ENCODE data around the gene MPZL1. TPM values are rescaled to one million over a fixed set of nuclear protein-coding genes. Genes with fewer than 3 reads are reported as not detected.
A peak's percentile ranks its signal among the peaks of the same experiment; 100 is the strongest.

The MPZL1 gene
- total RNA-seq, 4 donors from 2014 or later: 32.9 to 79.5 (median 58.2) TPM

- no peaks in the 10 kb centered on the region for H3K36me3 ChIP-seq
- 55 to 62% methylated on average over 5 of the region's 5 CpGs for whole genome bisulfite sequencing, 2 donors (ENCODE audit: low coverage in 1 of 2)
- H3K27me3 ChIP-seq: no peaks in the 10 kb centered on the region
- no peak for DNase-seq
- TF ChIP-seq POLR2AphosphoS5 (IDR thresholded peaks at IDR 0.05) (no peak), POLR2A (IDR thresholded peaks at IDR 0.05) (no peak)
- peaks cover 0 to 42% (median 13%) of the 10 kb centered on the region in 4 donors for H3K4me1 ChIP-seq
- no peak overlapping the region for H3K4me3 ChIP-seq
- in situ Hi-C loops (cut with MboI; ENCODE audit: low pct_ligation_motif_present in 1 of 4, low pct_unique_long_range_greater_than_20kb in 1 of 4, low sequenced_read_pairs in 3 of 4): loop anchor here in 1 of 4 donors (5.0 kb wide), 1 partner anchor 84 kb away; no protein-coding TSS in a partner anchor
- H3K27ac ChIP-seq: peak overlapping the region; percentile 6 to 75 (median 48)
- no peaks in the 10 kb centered on the region for H3K9me3 ChIP-seq
- intact Hi-C loops (cut with DNase I; ENCODE audit: low total_unique reads): loop anchor here (2.0 kb wide), 1 partner anchor 85 kb away; no protein-coding TSS in a partner anchor
These were observed 35.9 kb upstream of the MPZL1 start for GRCh38 chr1:167685844-167686243.

- 0 to 21% methylated on average over 3 to 7 of the region's 7 CpGs for WGBS, 2 donors (ENCODE audit: low coverage in 1 of 2)
- intact Hi-C loops (cut with DNase I; ENCODE audit: low total_unique reads): loop anchor here (2.0 kb wide), 1 partner anchor 87 kb away; no protein-coding TSS in a partner anchor
- no peak overlapping the region for H3K4me3 ChIP-seq
- no peaks in the 10 kb centered on the region for H3K36me3 ChIP-seq
- H3K9me3 ChIP-seq: no peaks in the 10 kb centered on the region
- TF ChIP-seq, protein P1, sequence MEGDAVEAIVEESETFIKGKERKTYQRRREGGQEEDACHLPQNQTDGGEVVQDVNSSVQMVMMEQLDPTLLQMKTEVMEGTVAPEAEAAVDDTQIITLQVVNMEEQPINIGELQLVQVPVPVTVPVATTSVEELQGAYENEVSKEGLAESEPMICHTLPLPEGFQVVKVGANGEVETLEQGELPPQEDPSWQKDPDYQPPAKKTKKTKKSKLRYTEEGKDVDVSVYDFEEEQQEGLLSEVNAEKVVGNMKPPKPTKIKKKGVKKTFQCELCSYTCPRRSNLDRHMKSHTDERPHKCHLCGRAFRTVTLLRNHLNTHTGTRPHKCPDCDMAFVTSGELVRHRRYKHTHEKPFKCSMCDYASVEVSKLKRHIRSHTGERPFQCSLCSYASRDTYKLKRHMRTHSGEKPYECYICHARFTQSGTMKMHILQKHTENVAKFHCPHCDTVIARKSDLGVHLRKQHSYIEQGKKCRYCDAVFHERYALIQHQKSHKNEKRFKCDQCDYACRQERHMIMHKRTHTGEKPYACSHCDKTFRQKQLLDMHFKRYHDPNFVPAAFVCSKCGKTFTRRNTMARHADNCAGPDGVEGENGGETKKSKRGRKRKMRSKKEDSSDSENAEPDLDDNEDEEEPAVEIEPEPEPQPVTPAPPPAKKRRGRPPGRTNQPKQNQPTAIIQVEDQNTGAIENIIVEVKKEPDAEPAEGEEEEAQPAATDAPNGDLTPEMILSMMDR (IDR thresholded peaks at IDR 0.05): peak; percentile 82 to 96 (median 94)
- no peak for TF ChIP-seq EP300 (IDR thresholded peaks at IDR 0.05; ENCODE audit: low read depth)
- peak; percentile 84 for DNase-seq
- peaks cover 0 to 33% (median 10%) of the 10 kb centered on the region in 4 donors for H3K4me1 ChIP-seq
- in situ Hi-C loops (cut with MboI; ENCODE audit: low pct_ligation_motif_present in 1 of 4, low pct_unique_long_range_greater_than_20kb in 1 of 4, low sequenced_read_pairs in 3 of 4): loop anchor here in 1 of 4 donors (5.0 kb wide), 1 partner anchor 86 kb away; no protein-coding TSS in a partner anchor
- no peak overlapping the region for H3K27ac ChIP-seq
- no peaks in the 10 kb centered on the region for H3K27me3 ChIP-seq
These were observed 33.8 kb upstream of the MPZL1 start for GRCh38 chr1:167687919-167688519.

DNA sequence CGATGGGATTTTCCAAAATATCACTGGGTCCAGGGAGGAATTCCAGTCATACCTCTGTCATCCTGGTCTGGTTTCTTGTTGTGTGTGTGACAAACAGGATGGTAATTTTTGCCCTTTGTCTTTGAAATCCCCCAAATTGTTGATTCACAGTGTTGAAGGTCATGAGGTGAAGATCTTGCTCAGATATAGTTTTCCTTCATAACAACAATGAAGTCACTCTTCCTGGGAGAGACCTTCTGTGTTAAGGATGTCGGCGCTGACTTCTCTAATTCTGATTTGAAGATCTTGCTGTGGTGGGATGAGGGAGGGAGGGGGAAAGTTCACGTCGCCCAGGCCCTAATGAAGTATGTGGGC lies 32.2 kb upstream of the MPZL1 start:
- Histone ChIP-seq H3K36me3 (no peaks in the 10 kb centered on the region), H3K4me1 (peaks cover 0 to 20% (median 3%) of the 10 kb centered on the region in 4 donors), H3K27me3 (no peaks in the 10 kb centered on the region), H3K9me3 (no peaks in the 10 kb centered on the region), H3K27ac (no peak overlapping the region), H3K4me3 (no peak overlapping the region)
- WGBS, 2 donors (ENCODE audit: low coverage in 1 of 2): 87 to 98% methylated on average over 3 to 5 of the region's 5 CpGs
- intact Hi-C loops (cut with DNase I; ENCODE audit: low total_unique reads): no loop called here
- in situ Hi-C loops (cut with MboI; ENCODE audit: low pct_ligation_motif_present in 1 of 4, low pct_unique_long_range_greater_than_20kb in 1 of 4, low sequenced_read_pairs in 3 of 4): loop anchor here in 1 of 4 donors (5.0 kb wide), 1 partner anchor 87 kb away; no protein-coding TSS in a partner anchor
- TF ChIP-seq POLR2AphosphoS5 (IDR thresholded peaks at IDR 0.05) (no peak), EP300 (IDR thresholded peaks at IDR 0.05; ENCODE audit: low read depth) (no peak), POLR2A (IDR thresholded peaks at IDR 0.05) (no peak)
- TF ChIP-seq, protein P1 (IDR thresholded peaks at IDR 0.05): no peak
- DNase-seq: no peak

DNA sequence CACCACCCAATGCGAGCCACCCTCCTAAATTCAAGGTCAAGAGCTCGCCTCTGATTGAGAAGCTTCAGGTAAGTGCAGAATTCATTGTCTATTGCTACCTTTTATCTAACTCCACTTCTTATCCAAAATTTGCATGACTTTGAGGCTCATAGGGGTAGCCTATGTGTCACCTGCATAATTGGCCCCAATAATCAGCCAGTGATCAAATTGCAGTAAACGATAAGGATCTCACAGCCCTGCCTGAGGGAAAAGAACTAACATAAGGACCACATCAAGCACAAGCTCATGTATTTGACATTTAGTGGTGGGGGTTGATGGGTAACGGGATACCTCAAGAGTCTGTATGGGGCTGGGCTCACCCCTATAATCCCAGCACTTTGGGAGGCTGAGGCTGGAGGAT lies 31.7 kb upstream of the MPZL1 start:
- intact Hi-C loops (cut with DNase I; ENCODE audit: low total_unique reads) (no loop called here), in situ Hi-C loops (cut with MboI; ENCODE audit: low pct_ligation_motif_present in 1 of 4, low pct_unique_long_range_greater_than_20kb in 1 of 4, low sequenced_read_pairs in 3 of 4) (loop anchor here in 1 of 4 donors (5.0 kb wide), 1 partner anchor 88 kb away; no protein-coding TSS in a partner anchor)
- DNase-seq: no peak

More for the DNA sequence above, 31.7 kb upstream of the MPZL1 start:
- Histone ChIP-seq H3K9me3 (no peaks in the 10 kb centered on the region), H3K4me1 (peaks cover 0 to 17% (median 2%) of the 10 kb centered on the region in 4 donors), H3K36me3 (no peaks in the 10 kb centered on the region), H3K4me3 (no peak overlapping the region), H3K27me3 (no peaks in the 10 kb centered on the region), H3K27ac (no peak overlapping the region)
- 93 to 95% methylated on average over 3 to 4 of the region's 4 CpGs for WGBS, 2 donors (ENCODE audit: low coverage in 1 of 2)
- TF ChIP-seq POLR2A (IDR thresholded peaks at IDR 0.05): no peak
- TF ChIP-seq EP300 (IDR thresholded peaks at IDR 0.05; ENCODE audit: low read depth): no peak
- no peak for TF ChIP-seq POLR2AphosphoS5 (IDR thresholded peaks at IDR 0.05)
- TF ChIP-seq, protein P1 (IDR thresholded peaks at IDR 0.05): no peak
